Activated T-helper 2 cell treated with anti-CD3 and anti-CD28 coated beads, Interferon-gamma antibody, Interleukin-2, Interleukin-4, amounts not matched to agents 10 μg/mL and 5 μg/mL and 100 μg/mL, durations not matched to agents 14 hours and 24 hours and 36 hours (primary cell): ENCODE measurements around the gene PER1. TPM values are rescaled to one million over a fixed set of nuclear protein-coding genes. Genes with fewer than 3 reads are reported as not detected.

Experiments
- DNase-seq: peaks from one replicate; pipeline ENCODE4 v3.0.0; 2021; ENCODE audit warnings: low spot score
- H3K27ac Mint-ChIP-seq: one replicate; pipeline ENCODE4 v1.8.0; 2021; ENCODE audit warnings: mixed read lengths
- H3K27me3 Mint-ChIP-seq: one replicate; pipeline ENCODE4 v1.8.0; 2021; ENCODE audit warnings: low read depth, mixed read lengths
- H3K36me3 Mint-ChIP-seq: one replicate; pipeline ENCODE4 v1.8.0; 2021; ENCODE audit warnings: low read depth, mixed read lengths
- H3K4me1 Mint-ChIP-seq: one replicate; pipeline ENCODE4 v1.8.0; 2021; ENCODE audit warnings: low read depth, mixed read lengths
- H3K4me3 Mint-ChIP-seq: one replicate; pipeline ENCODE4 v1.8.0; 2021; ENCODE audit warnings: low read depth, mild to moderate bottlenecking, moderate library complexity, mixed read lengths
- H3K9me3 Mint-ChIP-seq: one replicate; pipeline ENCODE4 v1.8.0; 2021; ENCODE audit warnings: mixed read lengths
- intact Hi-C: fragments of 100-400 bp; cut with micrococcal nuclease; formaldehyde crosslinking; loops from one replicate; pipeline ENCODE4 v1.15.1; 2023
- total RNA-seq: library from RNA; stranded (reverse); gene quantifications from 2 replicates; pipeline ENCODE4 v1.2.3, GENCODE V29; 2022

The PER1 gene
- total RNA-seq, 1 donor from 2014 or later: 43.2 TPM

GRCh38 chr17:8133941-8134340 is 18.3 kb downstream of the PER1 start:
- peaks cover 19% of the 10 kb centered on the region for H3K27me3 Mint-ChIP-seq
- no peak overlapping the region for H3K4me3 Mint-ChIP-seq
- H3K36me3 Mint-ChIP-seq: no peaks in the 10 kb centered on the region
- no peak for DNase-seq
- no peak overlapping the region for H3K27ac Mint-ChIP-seq
- H3K4me1 Mint-ChIP-seq: peaks cover 5% of the 10 kb centered on the region
- intact Hi-C loops: no loop called here
- H3K9me3 Mint-ChIP-seq: no peaks in the 10 kb centered on the region

GRCh38 chr17:8133399-8133798 is 18.8 kb downstream of the PER1 start:
- Mint-ChIP-seq H3K27ac (no peak overlapping the region), H3K4me3 (no peak overlapping the region), H3K27me3 (peaks cover 19% of the 10 kb centered on the region), H3K36me3 (no peaks in the 10 kb centered on the region), H3K9me3 (no peaks in the 10 kb centered on the region), H3K4me1 (peaks cover 5% of the 10 kb centered on the region)
- no peak for DNase-seq
- intact Hi-C loops: no loop called here

DNA sequence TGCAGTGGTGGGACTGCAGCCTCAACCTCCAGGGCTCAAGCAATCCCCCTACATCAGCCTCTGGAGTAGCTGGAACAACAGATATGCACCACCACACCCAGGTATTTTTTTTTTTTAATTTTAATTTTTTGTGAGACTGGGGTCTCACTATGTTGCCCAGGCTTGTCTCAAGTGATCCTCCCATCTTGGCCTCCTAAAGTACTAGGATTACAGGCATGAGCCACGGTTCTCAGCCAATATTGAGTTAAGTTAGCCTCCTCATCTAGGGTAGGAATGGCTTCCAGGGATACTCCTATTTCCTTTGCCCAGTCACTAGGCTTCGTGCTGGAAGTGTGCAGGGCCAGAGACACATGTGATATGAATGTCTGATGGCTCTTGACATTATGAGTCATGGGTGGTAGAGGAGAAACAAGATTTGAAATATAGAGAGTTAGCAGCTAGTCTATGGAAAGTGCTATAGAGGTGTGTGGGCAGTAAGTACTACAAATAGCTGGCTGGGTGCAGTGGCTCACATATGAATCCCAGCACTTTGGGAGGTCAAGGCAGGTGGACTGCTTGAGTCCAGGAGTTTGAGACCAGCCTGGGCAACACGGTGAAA is 20.3 kb downstream of the PER1 start:
- no peak for DNase-seq
- Mint-ChIP-seq H3K4me3 (no peak overlapping the region), H3K9me3 (no peaks in the 10 kb centered on the region), H3K36me3 (no peaks in the 10 kb centered on the region), H3K27me3 (peaks cover 22% of the 10 kb centered on the region), H3K4me1 (peaks cover 9% of the 10 kb centered on the region), H3K27ac (no peak overlapping the region)
- intact Hi-C loops: no loop called here

DNA sequence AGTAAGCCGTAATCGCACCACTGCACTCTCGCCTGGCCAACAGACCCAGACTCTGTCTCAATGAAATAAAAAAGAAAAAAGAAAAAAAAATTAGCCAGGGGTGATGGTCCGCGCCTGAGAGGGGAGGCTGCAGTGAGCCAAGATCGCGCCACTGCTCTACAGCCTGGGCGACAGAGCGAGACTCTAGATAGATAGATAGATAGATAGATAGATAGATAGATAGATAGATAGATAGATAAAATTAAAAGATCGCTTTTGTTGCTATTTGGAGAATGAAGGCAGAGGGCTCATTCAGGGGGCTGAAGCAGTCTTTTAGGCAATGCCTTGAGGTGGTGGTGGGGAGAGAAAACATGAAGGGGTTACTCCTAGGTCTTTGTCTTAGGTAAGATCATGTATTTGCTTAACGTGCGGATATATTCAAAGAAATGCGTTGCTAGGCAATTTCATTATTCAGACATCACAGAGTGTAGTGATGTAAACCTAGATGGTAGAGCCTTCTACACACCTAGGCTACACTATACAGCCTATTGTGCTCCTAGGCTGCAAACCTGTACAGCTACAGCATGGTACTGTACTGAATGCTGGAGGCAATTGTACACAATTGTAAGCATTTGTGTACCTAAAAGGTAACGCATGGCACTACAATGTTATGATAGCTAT is 23.9 kb downstream of the PER1 start:
- intact Hi-C loops: loop anchor here (10.0 kb wide), 1 partner anchor 243 kb away; the partner anchor contains the start of gene CHD3
- DNase-seq: no peak
- Mint-ChIP-seq H3K4me1 (peaks cover 35% of the 10 kb centered on the region), H3K27me3 (peaks cover 38% of the 10 kb centered on the region), H3K4me3 (no peak overlapping the region), H3K27ac (no peak overlapping the region), H3K9me3 (no peaks in the 10 kb centered on the region), H3K36me3 (no peaks in the 10 kb centered on the region)

GRCh38 chr17:8126491-8127066 is 25.6 kb downstream of the PER1 start:
- Mint-ChIP-seq H3K27me3 (peaks cover 43% of the 10 kb centered on the region), H3K27ac (peak overlapping the region; percentile 86), H3K36me3 (no peaks in the 10 kb centered on the region), H3K9me3 (no peaks in the 10 kb centered on the region), H3K4me1 (peaks cover 40% of the 10 kb centered on the region), H3K4me3 (peak overlapping the region; percentile 94)
- intact Hi-C loops: loop anchor here (1.0 to 10.0 kb wide), 2 partner anchors 12 to 242 kb away; partner anchors contain the start of gene CHD3
- peak; percentile 49 for DNase-seq

- Mint-ChIP-seq H3K9me3 (no peaks in the 10 kb centered on the region), H3K27me3 (peaks cover 42% of the 10 kb centered on the region), H3K36me3 (no peaks in the 10 kb centered on the region), H3K27ac (peak overlapping the region; percentile 45), H3K4me1 (peaks cover 41% of the 10 kb centered on the region), H3K4me3 (peak overlapping the region; percentile 87)
- intact Hi-C loops: loop anchor here (1.0 to 10.0 kb wide), 3 partner anchors 12 to 439 kb away; partner anchors contain the start of genes CHD3 and TP53
- DNase-seq: peak; percentile 23
These were observed 26.2 kb downstream of the PER1 start for GRCh38 chr17:8125947-8126490.

DNA sequence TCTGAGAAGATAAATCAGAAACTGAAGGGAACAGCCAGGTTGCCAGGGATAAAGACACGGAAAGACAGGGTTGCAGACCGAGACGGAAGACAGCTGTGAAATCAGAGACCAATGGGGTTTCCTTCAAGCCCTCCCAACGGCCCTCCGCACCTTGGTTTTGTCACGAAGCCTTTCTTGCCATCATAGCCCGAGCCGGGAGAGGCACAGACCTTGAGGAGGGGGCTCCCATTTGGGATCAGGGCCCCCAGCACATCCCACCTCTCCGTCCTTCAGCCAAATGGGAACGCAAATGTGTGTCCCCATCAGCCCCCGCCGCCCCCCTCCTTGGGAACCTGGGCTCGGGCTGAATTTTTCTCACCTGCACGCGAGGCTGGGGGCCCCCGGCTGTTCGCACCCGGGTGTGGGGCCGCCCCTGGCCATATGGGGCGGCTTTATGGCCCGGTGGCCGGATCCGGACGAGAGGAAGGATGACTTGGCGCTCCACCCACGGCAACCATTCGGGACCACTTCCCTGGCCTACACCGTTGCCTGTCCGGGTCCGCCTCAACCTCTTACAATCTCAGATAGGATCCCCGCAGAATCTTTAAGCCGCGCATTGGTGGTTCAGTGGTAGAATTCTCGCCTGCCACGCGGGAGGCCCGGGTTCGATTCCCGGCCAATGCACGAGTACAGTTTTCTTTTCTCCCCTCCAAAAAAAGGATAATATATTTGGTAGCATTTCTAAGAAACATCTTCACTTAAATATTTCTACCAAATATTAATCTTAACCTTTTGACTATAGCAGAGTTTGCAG is 26.9 kb downstream of the PER1 start:
- DNase-seq: peak; percentile 78
- Mint-ChIP-seq H3K4me3 (peak overlapping the region; percentile 87), H3K27ac (peak overlapping the region; percentile 78), H3K4me1 (peaks cover 47% of the 10 kb centered on the region), H3K27me3 (peaks cover 42% of the 10 kb centered on the region), H3K36me3 (no peaks in the 10 kb centered on the region), H3K9me3 (no peaks in the 10 kb centered on the region)
- intact Hi-C loops: loop anchor here (2.0 to 10.0 kb wide), 2 partner anchors 241 to 439 kb away; partner anchors contain the start of genes CHD3 and TP53

DNA sequence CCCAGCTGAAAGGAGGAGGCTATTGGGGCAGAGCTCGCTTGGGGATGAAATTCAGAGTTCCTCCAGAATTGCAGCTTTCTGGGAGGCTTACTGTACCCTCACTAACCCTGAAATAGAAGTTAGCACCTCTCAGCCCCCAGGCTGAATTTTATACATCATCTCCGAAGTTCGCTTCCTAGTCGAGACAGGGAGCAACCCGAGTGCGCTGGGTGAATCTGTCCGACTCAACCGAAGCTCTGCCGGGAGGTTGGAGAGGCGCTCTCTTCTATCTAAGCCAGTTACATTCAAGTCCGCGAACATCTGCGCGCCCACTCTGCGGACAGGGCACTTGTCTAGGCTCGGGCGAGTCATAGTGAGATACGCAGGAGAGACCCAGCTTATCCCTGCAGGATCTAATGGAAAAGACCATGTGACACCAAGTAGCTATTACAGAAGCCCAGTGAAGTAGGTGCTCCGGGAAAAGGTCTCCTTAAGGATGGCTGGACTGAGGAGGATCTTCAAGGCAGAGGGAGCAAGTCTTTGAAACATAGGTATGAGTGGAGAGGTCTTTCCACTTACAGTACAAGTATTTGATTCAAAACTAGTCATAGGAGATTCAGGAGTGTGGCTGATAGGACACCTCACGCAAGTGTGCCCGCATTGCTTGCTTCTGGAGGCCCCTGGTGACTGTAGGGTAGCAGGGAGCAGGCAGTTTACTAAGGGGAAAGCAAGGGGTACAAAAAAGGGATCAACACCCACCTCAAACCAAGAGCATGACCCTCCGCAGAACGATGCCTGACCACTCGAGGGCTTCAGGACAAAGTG is 27.7 kb downstream of the PER1 start:
- Mint-ChIP-seq H3K36me3 (no peaks in the 10 kb centered on the region), H3K4me3 (peak overlapping the region; percentile 87), H3K27ac (peak overlapping the region; percentile 72), H3K9me3 (no peaks in the 10 kb centered on the region), H3K27me3 (peaks cover 34% of the 10 kb centered on the region), H3K4me1 (peaks cover 55% of the 10 kb centered on the region)
- no peak for DNase-seq
- intact Hi-C loops: loop anchor here (1.0 to 10.0 kb wide), 7 partner anchors 32 to 438 kb away; partner anchors contain the start of genes CHD3, SLC25A35 and TP53

DNA sequence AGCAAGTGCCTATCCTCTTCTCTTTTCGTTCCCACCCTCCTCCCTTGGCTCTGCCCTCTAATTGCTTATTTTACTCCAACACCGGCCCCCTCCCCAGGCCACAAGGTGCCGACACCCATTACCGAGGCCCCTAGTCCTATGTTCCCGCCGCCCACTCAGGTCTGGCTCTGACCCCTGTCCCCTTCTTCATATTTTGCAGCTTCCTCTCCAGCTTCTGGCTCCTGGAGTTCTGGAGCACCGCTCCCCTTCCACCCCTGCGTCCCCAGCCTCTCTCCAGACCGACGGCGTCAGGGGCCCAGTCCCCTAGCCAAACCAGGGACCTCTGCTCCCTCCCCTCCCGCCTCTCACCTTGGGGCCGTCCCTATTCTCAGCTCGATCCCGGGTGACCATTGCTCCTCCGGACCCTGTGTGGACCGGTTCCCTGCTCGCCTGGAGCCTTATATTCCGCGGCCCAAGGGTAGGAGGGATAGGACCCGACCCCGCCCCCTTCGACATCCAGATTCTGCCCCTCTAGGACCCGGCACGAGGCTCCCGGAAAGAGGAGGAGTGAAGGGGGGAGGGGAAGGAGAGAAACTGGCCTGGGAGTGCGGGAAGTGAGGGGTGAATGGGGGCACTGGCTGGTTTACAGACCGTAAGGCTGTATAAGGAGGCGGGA is 28.4 kb downstream of the PER1 start, which contains the start of gene HES7:
TSS of gene HES7 (minus strand) at position 412 of the 655 bp plus-strand sequence. CDS start at position 390, 22 bp downstream.
- Mint-ChIP-seq H3K27me3 (peaks cover 32% of the 10 kb centered on the region), H3K4me3 (peak within 1 kb of the TSS; percentile 87), H3K4me1 (peaks cover 56% of the 10 kb centered on the region), H3K36me3 (no peaks in the 10 kb centered on the region), H3K27ac (peak within 1 kb of the TSS; percentile 72), H3K9me3 (no peaks in the 10 kb centered on the region)
- intact Hi-C loops: loop anchor here (1.0 to 10.0 kb wide), 7 partner anchors 32 to 437 kb away; partner anchors contain the start of genes CHD3, SLC25A35 and TP53
- DNase-seq: no peak

DNA sequence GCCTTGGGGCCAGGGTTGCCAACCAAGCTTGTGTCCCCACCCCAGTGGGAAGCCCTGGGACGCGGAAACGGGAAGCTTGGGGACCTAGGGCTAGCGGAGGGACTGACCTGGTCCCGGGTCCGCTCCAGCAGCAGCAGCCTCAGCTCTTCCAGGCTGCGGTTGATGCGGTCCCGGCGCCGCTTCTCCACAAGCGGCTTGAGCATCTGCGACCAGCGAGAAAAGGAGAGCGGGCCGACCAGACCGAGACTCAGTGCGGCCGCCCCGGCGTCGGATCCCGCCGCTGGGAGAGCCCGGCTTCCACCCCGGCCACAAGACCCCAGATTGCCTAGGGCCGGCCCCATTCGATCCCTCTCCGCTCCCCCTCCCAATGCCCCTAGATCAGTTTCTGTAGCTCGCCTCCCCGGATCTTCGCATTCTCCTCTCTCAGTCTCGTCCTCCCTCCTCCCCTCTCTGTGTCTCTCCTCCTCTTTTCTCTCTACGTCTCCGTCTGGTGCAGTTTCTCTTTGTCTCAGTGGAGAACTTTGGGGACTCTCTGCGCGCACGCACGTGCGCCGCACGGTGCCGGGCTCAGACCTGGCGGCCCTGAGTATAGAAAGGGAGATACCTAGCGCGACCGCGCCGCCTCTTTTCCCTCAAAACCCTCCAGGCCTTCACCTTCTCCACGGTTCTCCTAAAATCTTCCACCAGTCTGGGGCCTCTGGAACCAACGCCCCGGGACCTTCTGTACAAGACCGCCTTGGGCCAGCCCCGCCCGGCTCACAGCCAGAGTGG is 29.1 kb downstream of the PER1 start:
- Mint-ChIP-seq H3K36me3 (no peaks in the 10 kb centered on the region), H3K4me3 (peak overlapping the region; percentile 87), H3K9me3 (no peaks in the 10 kb centered on the region), H3K4me1 (peaks cover 62% of the 10 kb centered on the region), H3K27me3 (peaks cover 36% of the 10 kb centered on the region), H3K27ac (peak overlapping the region; percentile 67)
- DNase-seq: peak; percentile 39
- intact Hi-C loops: loop anchor here (5.0 to 10.0 kb wide), 4 partner anchors 49 to 281 kb away; partner anchors contain the start of genes CHD3 and SLC25A35
